Fibroblast of lung (primary cell): ENCODE data around the gene SCMH1. TPM values are rescaled to one million over a fixed set of nuclear protein-coding genes. Genes with fewer than 3 reads are reported as not detected.

Source experiments
- DNase-seq, 2 donors: peaks; one replicate each; pipeline versions ENCODE4 v3.0.0 to v3.0.0-alpha.2; 2010; ENCODE audit warnings: low read depth in 2 of 2
- H2AFZ ChIP-seq: 2 replicates; pipeline ENCODE4 v1.5.1; 2012; ENCODE audit warnings: low read length, control low read depth, inconsistent platforms
- H3K27ac ChIP-seq: 2 replicates; pipeline ENCODE4 v1.5.1; 2011; ENCODE audit warnings: low read length, control low read depth; ENCODE audit not compliant: insufficient read depth
- H3K27me3 ChIP-seq: 2 replicates; pipeline ENCODE4 v1.5.1; 2011; ENCODE audit warnings: mild to moderate bottlenecking, low read length; ENCODE audit not compliant: control insufficient read depth, insufficient read depth
- H3K36me3 ChIP-seq: 2 replicates; pipeline ENCODE4 v1.5.1; 2011; ENCODE audit warnings: low read length; ENCODE audit not compliant: control insufficient read depth, insufficient read depth
- H3K4me1 ChIP-seq: 2 replicates; pipeline ENCODE4 v1.5.1; 2011; ENCODE audit warnings: low read length; ENCODE audit not compliant: control insufficient read depth, insufficient read depth; ENCODE audit errors: extremely low read depth
- H3K4me2 ChIP-seq: 2 replicates; pipeline ENCODE4 v1.5.1; 2011; ENCODE audit warnings: low read length, control low read depth; ENCODE audit not compliant: insufficient read depth; ENCODE audit errors: extremely low read depth
- H3K4me3 ChIP-seq, 4 experiments: fragments of 200-600 bp in 1 of 4; sonication (generic) in 1 of 4; replicated peaks in 1 of 4; 2 replicates each; pipeline ENCODE4 v1.5.1; 2011 to 2016; ENCODE audit warnings: low read length in 4 of 4, low read depth in 3 of 4, mild to moderate bottlenecking in 3 of 4, control low read depth in 2 of 4, inconsistent platforms in 1 of 4, mixed read lengths in 1 of 4; ENCODE audit not compliant: insufficient read depth in 1 of 4; ENCODE audit errors: control extremely low read depth in 1 of 4
- H3K79me2 ChIP-seq: 2 replicates; pipeline ENCODE4 v1.5.1; 2012; ENCODE audit warnings: mild to moderate bottlenecking, low read length, inconsistent platforms; ENCODE audit not compliant: control insufficient read depth, insufficient read depth
- H3K9ac ChIP-seq: 2 replicates; pipeline ENCODE4 v1.5.1; 2011; ENCODE audit warnings: mild to moderate bottlenecking, low read length, control low read depth; ENCODE audit not compliant: insufficient read depth
- H3K9me3 ChIP-seq: 2 replicates; pipeline ENCODE4 v1.5.1; 2012; ENCODE audit warnings: low read depth, low read length; ENCODE audit not compliant: control insufficient read depth, insufficient read depth
- H4K20me1 ChIP-seq: 2 replicates; pipeline ENCODE4 v1.5.1; 2011; ENCODE audit warnings: low read length; ENCODE audit not compliant: control insufficient read depth, insufficient read depth; ENCODE audit errors: extremely low read depth
- CTCF ChIP-seq, 2 donors: IDR thresholded peaks in 1 of 2; conservative IDR thresholded peaks in 1 of 2; 1 replicate in 1 of 2; 2 replicates in 1 of 2; pipeline ENCODE4 v1.5.1; 2011 to 2012; ENCODE audit warnings: low read length in 2 of 2, control low read depth in 1 of 2, inconsistent platforms in 1 of 2, low read depth in 1 of 2, mild to moderate bottlenecking in 1 of 2
- EZH2 ChIP-seq: IDR thresholded peaks from 2 replicates; pipeline ENCODE4 v1.5.1; 2012; ENCODE audit warnings: low read length, control low read depth, mild to moderate bottlenecking; ENCODE audit errors: missing control alignments
- polyA plus RNA-seq, 2 donors: library from polyadenylated mRNA; depleted of rRNA in 1 of 2; stranded (reverse) in 1 of 2; unstranded in 1 of 2; fragments of >200 nt; gene quantifications; 2 replicates each; pipeline ENCODE4 v1.2.1, GENCODE V29; 2011 to 2012; ENCODE audit warnings: missing spikeins in 1 of 2
- total RNA-seq: library from RNA; depleted of rRNA; stranded (reverse); fragments of >200 nt; gene quantifications from 2 replicates; pipeline ENCODE4 v1.2.1, GENCODE V29; 2014

Gene SCMH1
- total and polyA plus RNA-seq, 2 donors (not counting 1 experiment from before 2014, with no cell fraction given), result 20.8 to 24.8 TPM

DNA sequence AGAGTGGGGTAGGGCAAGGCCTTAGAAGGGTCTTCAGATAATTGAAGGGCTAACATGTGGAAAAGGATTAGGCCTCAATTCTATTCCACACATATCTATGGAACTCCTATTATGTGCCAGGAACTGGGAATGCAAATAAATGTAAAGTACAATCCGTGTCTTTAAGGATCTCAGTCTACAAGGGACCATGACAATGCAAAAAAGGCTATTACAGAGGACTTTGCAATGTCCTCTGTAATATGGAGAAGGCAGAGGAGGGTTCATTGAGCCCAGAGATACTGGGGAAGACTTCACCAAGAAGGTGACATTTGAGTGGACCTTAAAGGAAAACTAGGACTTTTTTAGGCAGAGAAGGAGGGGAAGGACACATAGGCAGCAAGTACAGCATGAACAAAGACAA lies 4.5 kb upstream of the SCMH1 start:
- Histone ChIP-seq H3K4me1 (peaks cover 2% of the 10 kb centered on the region), H3K9ac (no peak overlapping the region), H3K79me2 (no peaks in the 10 kb centered on the region), H3K27ac (no peak overlapping the region), H4K20me1 (no peaks in the 10 kb centered on the region), H3K9me3 (no peaks in the 10 kb centered on the region), H3K36me3 (no peaks in the 10 kb centered on the region), H2AFZ (no peak overlapping the region), H3K4me2 (no peak overlapping the region), H3K4me3 (no peak overlapping the region), H3K27me3 (no peaks in the 10 kb centered on the region)
- TF ChIP-seq CTCF (conservative IDR thresholded peaks at IDR 0.05 in 1 of 2, IDR thresholded peaks at IDR 0.05 in 1 of 2; ENCODE audit: low read depth in 1 of 2, low read length in 2 of 2) (no peak), EZH2 (no peak)
- DNase-seq, result no peak

GRCh38 chr1:41245659-41246058 lies 3.6 kb upstream of the SCMH1 start:
- no peaks in the 10 kb centered on the region for H3K27me3 ChIP-seq
- no peak overlapping the region for H3K27ac ChIP-seq
- DNase-seq, result peak in 1 of 2 donors; percentile 85
- no peak for TF ChIP-seq CTCF (conservative IDR thresholded peaks at IDR 0.05 in 1 of 2, IDR thresholded peaks at IDR 0.05 in 1 of 2; ENCODE audit: low read depth in 1 of 2, low read length in 2 of 2)
- no peak for TF ChIP-seq EZH2
- peaks cover 2% of the 10 kb centered on the region for H3K4me1 ChIP-seq
- no peak overlapping the region for H3K4me2 ChIP-seq
- H3K79me2 ChIP-seq, result no peaks in the 10 kb centered on the region
- H4K20me1 ChIP-seq, result no peaks in the 10 kb centered on the region
- H3K9me3 ChIP-seq, result no peaks in the 10 kb centered on the region
- no peak overlapping the region for H3K9ac ChIP-seq
- no peak overlapping the region for H2AFZ ChIP-seq
- H3K4me3 ChIP-seq, result no peak overlapping the region
- H3K36me3 ChIP-seq, result no peaks in the 10 kb centered on the region

GRCh38 chr1:41243079-41243385 lies 926 bp upstream of the SCMH1 start:
- Histone ChIP-seq H4K20me1 (peaks cover 1% of the 10 kb centered on the region), H3K4me1 (peaks cover 3% of the 10 kb centered on the region), H3K79me2 (peaks cover 9% of the 10 kb centered on the region), H2AFZ (no peak overlapping the region), H3K36me3 (no peaks in the 10 kb centered on the region), H3K27ac (no peak overlapping the region), H3K27me3 (no peaks in the 10 kb centered on the region), H3K9ac (no peak overlapping the region), H3K4me2 (peak overlapping the region; percentile 75), H3K9me3 (no peaks in the 10 kb centered on the region), H3K4me3 (peak overlapping the region in 2 of 4 experiments; percentile 68 to 70)
- no peak for TF ChIP-seq EZH2
- no peak for TF ChIP-seq CTCF (conservative IDR thresholded peaks at IDR 0.05 in 1 of 2, IDR thresholded peaks at IDR 0.05 in 1 of 2; ENCODE audit: low read depth in 1 of 2, low read length in 2 of 2)
- peak in 1 of 2 donors; percentile 34 for DNase-seq
